ENCODE data around the gene CLEC4D. TPM values are rescaled to one million over a fixed set of nuclear protein-coding genes. Genes with fewer than 3 reads are reported as not detected.
"Not testable (repeated sequence)": the region's sequence is repeated elsewhere in the genome, so short reads cannot be mapped to it uniquely, and the experiment has no call there.

Gene CLEC4D
- polyA plus RNA-seq (2012; ENCODE audit: low read depth, missing spikeins), result not detected

DNA sequence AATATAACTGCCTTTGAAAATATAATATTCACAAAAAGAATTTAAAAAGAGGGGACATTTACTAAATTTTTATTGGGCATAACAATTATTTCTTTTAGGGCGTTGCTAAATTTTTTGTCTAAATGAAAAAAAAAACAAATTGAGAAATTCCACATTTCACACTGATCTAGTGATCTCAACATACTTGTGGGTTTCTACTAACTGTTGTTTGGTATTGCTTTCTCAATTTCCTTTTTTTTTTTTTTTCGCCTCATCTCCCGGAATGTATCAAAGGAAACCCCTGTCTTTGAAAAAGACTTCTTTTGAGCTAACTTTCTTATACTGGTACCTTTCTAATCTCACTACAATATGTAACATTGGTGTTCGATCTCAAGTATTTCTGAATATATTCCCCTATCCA is at the start of gene CLEC4D:
CLEC4D (plus strand) TSS at position 248 of the 400 bp plus-strand sequence. CDS start 230 bp downstream, outside the sequence.
- TF ChIP-seq PAX5 (IDR thresholded peaks at IDR 0.05; ENCODE audit: insufficient read depth, low read length, severe bottlenecking), result no peak
- TF ChIP-seq TAF1 (IDR thresholded peaks at IDR 0.05; ENCODE audit: low read depth, low read length), result no peak
- no peak for TF ChIP-seq POU2F2 (IDR thresholded peaks at IDR 0.05; ENCODE audit: low read depth, low read length)
- no peak for TF ChIP-seq POLR2AphosphoS5 (IDR thresholded peaks at IDR 0.05; ENCODE audit: low read depth, low read length)
- no peak for TF ChIP-seq POLR2A (IDR thresholded peaks at IDR 0.05; ENCODE audit: low read depth, low read length)
- no peak for TF ChIP-seq SPI1 (IDR thresholded peaks at IDR 0.05; ENCODE audit: low read depth, low read length)
- DNase-seq (ENCODE audit: insufficient read length, low spot score) (no peak), FAIRE-seq (no peak)

DNA sequence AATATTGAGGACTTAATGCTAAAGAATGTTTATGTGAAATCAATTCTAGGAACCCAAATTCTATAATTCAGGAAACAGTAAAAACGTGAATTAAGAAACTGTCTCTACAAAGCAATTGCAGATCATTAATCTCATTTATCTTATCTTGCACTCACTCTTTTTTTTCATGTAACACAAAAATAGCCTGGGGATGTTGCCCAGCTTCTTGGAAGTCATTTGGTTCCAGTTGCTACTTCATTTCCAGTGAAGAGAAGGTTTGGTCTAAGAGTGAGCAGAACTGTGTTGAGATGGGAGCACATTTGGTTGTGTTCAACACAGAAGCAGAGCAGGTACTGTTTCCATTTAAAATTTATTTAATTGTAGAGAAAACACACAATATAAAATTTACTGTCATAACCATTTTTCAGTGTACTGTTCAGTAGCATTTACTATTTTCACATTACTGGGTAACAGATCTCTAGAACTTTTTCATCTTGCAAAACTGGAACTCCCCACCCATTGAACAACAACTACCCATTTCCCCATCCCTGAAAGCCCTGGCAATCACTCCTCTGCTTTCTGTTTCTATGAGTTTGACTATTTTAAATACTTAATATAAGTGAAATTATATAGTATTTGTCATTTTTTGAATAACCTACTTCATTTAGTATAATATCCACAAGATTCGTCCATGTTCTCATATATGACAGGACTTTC is 47.9 kb upstream of the CLEC4D start:
- FAIRE-seq (no peak), DNase-seq (ENCODE audit: insufficient read length, low spot score) (no peak)
- TF ChIP-seq PAX5 (IDR thresholded peaks at IDR 0.05; ENCODE audit: insufficient read depth, low read length, severe bottlenecking), result no peak
- no peak for TF ChIP-seq POLR2A (IDR thresholded peaks at IDR 0.05; ENCODE audit: low read depth, low read length)
- TF ChIP-seq TAF1 (IDR thresholded peaks at IDR 0.05; ENCODE audit: low read depth, low read length), result no peak
- TF ChIP-seq SPI1 (IDR thresholded peaks at IDR 0.05; ENCODE audit: low read depth, low read length), result no peak
- no peak for TF ChIP-seq POLR2AphosphoS5 (IDR thresholded peaks at IDR 0.05; ENCODE audit: low read depth, low read length)
- no peak for TF ChIP-seq POU2F2 (IDR thresholded peaks at IDR 0.05; ENCODE audit: low read depth, low read length)

DNA sequence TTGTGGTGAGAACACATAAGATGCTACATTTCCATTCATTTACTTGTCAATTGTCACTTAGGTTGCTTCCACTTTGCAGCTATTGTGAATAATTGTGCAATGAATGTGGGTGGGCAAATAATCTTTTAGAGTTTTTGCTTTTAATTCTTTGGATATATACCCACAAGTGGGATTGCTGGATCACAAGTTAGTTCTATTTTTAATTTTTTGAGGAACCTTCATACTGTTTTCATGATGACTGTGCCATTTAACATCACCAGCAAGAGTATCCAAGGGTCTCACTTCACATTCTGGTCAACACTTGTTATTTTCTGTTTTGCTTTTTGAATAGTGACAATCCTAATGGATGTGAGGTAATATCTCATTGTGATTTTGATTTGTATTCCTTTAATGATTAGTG is 47.1 kb upstream of the CLEC4D start:
- TF ChIP-seq POLR2A (IDR thresholded peaks at IDR 0.05; ENCODE audit: low read depth, low read length) (no peak), SPI1 (IDR thresholded peaks at IDR 0.05; ENCODE audit: low read depth, low read length) (no peak), POU2F2 (IDR thresholded peaks at IDR 0.05; ENCODE audit: low read depth, low read length) (no peak), TAF1 (IDR thresholded peaks at IDR 0.05; ENCODE audit: low read depth, low read length) (no peak), PAX5 (IDR thresholded peaks at IDR 0.05; ENCODE audit: insufficient read depth, low read length, severe bottlenecking) (no peak), POLR2AphosphoS5 (IDR thresholded peaks at IDR 0.05; ENCODE audit: low read depth, low read length) (no peak)
- FAIRE-seq (no peak), DNase-seq (ENCODE audit: insufficient read length, low spot score) (no peak)

DNA sequence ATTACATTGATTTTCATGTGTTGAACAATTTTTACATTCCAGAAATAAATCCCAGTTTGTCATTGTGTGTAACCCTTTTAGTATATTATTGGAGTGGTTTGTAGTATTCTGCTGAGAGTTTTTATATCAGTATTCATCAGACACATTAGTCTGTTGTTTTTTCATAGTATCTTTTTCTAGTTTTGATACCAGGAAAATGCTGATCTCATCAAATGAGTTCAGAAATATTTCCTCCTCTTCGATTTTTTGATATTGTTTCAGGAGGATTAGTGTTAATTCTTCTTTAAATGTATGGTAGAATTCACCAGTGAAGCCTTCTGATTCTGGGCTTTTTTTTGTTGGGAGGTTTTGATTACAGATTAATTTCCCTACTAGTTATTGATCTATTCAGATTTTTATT is 42.2 kb upstream of the CLEC4D start:
- no peak for DNase-seq (ENCODE audit: insufficient read length, low spot score)
- no peak for FAIRE-seq
- no peak for TF ChIP-seq PAX5 (IDR thresholded peaks at IDR 0.05; ENCODE audit: insufficient read depth, low read length, severe bottlenecking)
- TF ChIP-seq POLR2A (IDR thresholded peaks at IDR 0.05; ENCODE audit: low read depth, low read length), result no peak
- no peak for TF ChIP-seq SPI1 (IDR thresholded peaks at IDR 0.05; ENCODE audit: low read depth, low read length)
- TF ChIP-seq POLR2AphosphoS5 (IDR thresholded peaks at IDR 0.05; ENCODE audit: low read depth, low read length), result no peak
- no peak for TF ChIP-seq TAF1 (IDR thresholded peaks at IDR 0.05; ENCODE audit: low read depth, low read length)
- no peak for TF ChIP-seq POU2F2 (IDR thresholded peaks at IDR 0.05; ENCODE audit: low read depth, low read length)

DNA sequence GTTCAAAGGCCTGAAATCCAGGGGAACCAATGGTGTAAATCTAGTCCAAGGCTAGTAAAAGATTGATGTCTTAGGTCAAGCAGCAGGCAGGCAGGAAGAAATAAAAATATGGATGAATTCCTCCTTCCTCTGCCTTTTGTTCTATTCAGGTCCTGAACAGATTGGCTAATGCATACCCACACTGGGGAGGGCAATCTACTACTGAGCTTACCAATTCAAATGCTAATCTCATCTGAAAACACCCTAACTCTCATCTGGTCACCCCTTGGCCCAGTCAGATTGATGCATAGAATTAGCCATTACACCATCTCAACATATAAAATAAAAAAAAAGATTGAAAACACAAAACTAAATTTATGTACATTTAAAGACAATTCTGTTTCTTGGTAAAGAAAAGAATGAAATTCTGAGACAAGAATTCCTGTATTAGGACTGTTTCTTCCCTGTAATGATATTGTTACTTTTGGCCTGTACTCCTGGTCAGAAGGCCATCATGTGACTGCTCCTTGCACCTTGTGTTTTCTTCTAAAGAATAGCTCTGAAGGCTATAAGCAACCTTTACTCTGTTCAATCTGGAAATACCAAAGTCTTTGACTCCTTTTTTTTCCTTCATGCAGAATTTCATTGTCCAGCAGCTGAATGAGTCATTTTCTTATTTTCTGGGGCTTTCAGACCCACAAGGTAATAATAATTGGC is 37.6 kb upstream of the CLEC4D start:
- FAIRE-seq (no peak), DNase-seq (ENCODE audit: insufficient read length, low spot score) (no peak)
- TF ChIP-seq POLR2AphosphoS5 (IDR thresholded peaks at IDR 0.05; ENCODE audit: low read depth, low read length) (no peak), PAX5 (IDR thresholded peaks at IDR 0.05; ENCODE audit: insufficient read depth, low read length, severe bottlenecking) (no peak), POLR2A (IDR thresholded peaks at IDR 0.05; ENCODE audit: low read depth, low read length) (no peak), POU2F2 (IDR thresholded peaks at IDR 0.05; ENCODE audit: low read depth, low read length) (no peak), TAF1 (IDR thresholded peaks at IDR 0.05; ENCODE audit: low read depth, low read length) (no peak), SPI1 (IDR thresholded peaks at IDR 0.05; ENCODE audit: low read depth, low read length) (no peak)

DNA sequence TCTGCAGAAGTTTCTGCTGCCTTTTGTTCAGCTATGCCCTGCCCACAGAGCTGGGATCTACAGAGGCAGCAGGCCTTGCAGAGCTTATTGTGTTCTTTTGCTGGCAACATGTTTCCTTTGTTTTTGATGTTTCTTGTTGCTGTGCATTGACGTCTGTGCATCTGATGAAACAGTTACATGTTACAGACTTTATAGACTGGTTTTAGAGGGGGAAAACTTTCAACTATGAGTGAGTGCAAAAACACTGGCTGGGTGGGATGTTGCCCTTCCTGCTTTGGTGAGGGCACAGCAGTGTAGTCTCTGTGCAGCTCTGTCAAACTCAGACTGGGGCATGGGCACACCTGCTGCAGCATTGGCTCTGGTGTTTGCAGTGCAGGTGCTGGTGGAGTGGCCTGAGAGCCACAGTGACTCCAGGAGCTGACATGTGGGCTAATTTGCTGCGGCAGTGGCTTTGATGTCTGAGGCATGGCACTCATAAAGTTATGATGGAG is 30.7 kb upstream of the CLEC4D start:
- TF ChIP-seq SPI1 (IDR thresholded peaks at IDR 0.05; ENCODE audit: low read depth, low read length) (no peak), POLR2AphosphoS5 (IDR thresholded peaks at IDR 0.05; ENCODE audit: low read depth, low read length) (no peak), POU2F2 (IDR thresholded peaks at IDR 0.05; ENCODE audit: low read depth, low read length) (no peak), PAX5 (IDR thresholded peaks at IDR 0.05; ENCODE audit: insufficient read depth, low read length, severe bottlenecking) (no peak), POLR2A (IDR thresholded peaks at IDR 0.05; ENCODE audit: low read depth, low read length) (no peak), TAF1 (IDR thresholded peaks at IDR 0.05; ENCODE audit: low read depth, low read length) (no peak)
- no peak for FAIRE-seq
- no peak for DNase-seq (ENCODE audit: insufficient read length, low spot score)

DNA sequence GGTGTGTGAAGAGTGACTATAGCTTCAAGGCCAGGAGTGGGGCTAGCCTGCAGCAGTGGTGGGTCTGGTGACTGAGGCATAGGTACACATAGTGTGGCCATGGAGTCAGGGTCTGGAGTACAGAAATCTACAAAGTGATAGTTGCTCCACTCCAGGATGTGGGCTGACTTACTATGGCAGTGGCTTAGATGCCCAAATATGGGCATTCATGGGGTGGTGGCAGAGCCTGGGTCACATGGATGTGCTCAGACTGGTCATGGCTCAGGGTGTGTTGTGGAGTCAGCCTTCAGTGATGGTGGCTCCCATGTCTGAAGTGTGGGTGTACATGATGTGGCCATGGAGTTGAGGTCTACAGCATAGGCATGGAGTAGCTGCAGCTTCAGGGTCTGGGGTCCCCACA is 30.2 kb upstream of the CLEC4D start:
- no peak for FAIRE-seq
- TF ChIP-seq POLR2A (IDR thresholded peaks at IDR 0.05; ENCODE audit: low read depth, low read length) (no peak), SPI1 (IDR thresholded peaks at IDR 0.05; ENCODE audit: low read depth, low read length) (no peak), PAX5 (IDR thresholded peaks at IDR 0.05; ENCODE audit: insufficient read depth, low read length, severe bottlenecking) (no peak)

DNA sequence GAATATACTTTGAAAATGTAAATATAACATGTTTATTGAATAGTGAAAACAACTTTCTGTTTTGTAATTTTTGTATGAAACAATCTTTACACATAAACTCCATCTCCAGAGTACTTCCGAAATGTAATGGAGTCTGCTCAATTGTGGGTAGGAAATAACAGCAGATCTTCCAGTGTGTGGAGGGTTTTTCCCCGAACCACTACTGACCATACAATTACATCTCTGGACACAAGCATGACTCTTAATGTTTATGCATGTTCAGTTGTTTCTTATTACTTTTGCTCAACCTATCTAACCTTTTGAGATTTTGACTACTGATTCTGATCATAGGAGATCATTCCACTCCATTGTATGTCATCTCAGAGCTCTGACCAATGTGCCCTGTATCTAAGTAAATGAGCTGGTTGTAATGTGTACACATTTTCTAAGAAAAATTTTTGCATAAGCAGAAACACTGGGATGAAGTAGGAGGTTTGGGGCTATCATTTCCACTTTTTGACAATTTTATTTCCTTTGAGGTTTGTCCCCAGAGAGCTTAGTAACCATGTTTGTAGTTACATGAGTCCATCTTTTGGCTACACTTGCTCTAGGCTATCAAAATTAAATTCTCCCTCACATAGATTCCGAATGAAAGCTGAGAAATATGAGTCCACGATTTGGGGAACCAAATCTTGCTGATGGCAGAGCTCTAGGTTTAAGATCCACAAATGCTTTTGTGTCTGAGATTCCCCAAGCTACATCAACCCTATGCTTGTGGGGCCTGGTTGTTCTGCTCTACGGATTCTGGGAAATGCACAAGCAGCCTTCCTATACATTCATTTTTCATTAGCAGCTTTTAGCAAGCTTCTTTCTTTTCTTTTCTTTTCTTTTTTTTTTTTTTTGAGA is 21.4 kb upstream of the CLEC4D start:
- DNase-seq (ENCODE audit: insufficient read length, low spot score), result no peak
- peak; percentile 48 for FAIRE-seq
- TF ChIP-seq PAX5 (IDR thresholded peaks at IDR 0.05; ENCODE audit: insufficient read depth, low read length, severe bottlenecking) (no peak), SPI1 (IDR thresholded peaks at IDR 0.05; ENCODE audit: low read depth, low read length) (no peak)

More for the DNA sequence above, 30.2 kb upstream of the CLEC4D start:
- no peak for DNase-seq (ENCODE audit: insufficient read length, low spot score)

DNA sequence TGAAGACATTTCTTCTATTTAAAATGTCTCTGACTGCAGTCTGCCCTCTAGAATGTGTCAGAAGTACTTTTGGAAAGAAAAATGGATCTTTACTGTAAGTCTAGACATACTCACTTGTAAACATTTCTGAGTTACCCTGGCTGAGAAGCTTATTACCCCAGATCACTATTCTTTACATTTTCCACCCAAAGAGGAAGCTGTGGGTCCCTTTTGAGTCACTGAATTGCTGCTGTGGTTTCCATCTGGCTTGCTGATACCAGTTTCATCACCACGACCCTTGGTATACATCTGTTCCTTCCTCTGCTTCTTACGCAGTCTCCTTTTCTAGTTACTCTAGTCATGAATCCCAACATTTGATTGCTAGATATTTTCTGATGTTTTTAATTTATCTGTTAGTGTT is 20.2 kb upstream of the CLEC4D start:
- FAIRE-seq (peak; percentile 88), DNase-seq (ENCODE audit: insufficient read length, low spot score) (peak; percentile 31)
- TF ChIP-seq TAF1 (IDR thresholded peaks at IDR 0.05; ENCODE audit: low read depth, low read length) (no peak), SPI1 (IDR thresholded peaks at IDR 0.05; ENCODE audit: low read depth, low read length) (peak; percentile 85), POU2F2 (IDR thresholded peaks at IDR 0.05; ENCODE audit: low read depth, low read length) (peak; percentile 63)

DNA sequence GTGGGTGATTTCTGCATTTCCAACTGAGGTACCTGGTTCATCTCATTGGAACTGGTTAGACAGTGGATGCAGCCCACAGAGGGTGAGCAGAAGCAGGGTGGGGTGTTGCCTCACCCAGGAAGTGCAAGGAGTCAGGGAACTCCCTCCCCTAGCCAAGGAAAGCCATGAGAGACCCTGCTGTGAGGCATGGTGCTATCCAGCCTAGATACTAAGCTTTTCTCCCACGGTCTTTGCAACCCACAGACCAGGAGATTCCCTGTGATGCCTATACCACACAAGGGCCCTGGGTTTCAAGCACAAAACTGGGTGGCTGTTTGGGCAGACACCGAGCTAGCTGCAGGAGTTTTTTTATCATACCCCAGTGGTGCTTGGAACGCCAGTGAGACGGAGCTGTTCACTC is 17.6 kb upstream of the CLEC4D start:
- FAIRE-seq; DNase-seq (ENCODE audit: insufficient read length, low spot score): not testable (repeated sequence)

DNA sequence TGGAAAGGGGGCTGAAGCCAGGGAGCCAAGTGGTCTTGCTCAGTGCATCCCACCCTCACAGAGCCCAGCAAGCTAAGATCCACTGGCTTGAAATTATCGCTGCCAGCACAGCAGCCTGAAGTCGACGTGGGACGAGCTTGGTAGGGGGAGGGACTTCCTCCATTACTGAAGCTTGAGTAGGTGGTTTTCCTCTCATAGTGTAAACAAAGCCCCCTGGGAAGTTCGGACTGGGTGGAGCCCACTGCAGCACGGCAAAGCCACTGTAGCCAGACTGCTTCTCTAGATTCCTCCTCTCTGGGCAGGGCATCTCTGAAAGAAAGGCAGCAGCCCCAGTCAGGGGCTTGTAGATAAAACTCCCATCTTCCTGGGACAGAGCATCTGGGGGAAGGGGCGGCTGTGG is 17.2 kb upstream of the CLEC4D start:
- DNase-seq (ENCODE audit: insufficient read length, low spot score); FAIRE-seq: not testable (repeated sequence)
